Uterus (tissue), 2 donors: ENCODE data around the gene SLC13A3.

Source experiments
- POLR2A ChIP-seq, 2 donors: fragments of 450-650 bp; IDR thresholded peaks; one replicate each; pipeline ENCODE4 v1.6.1; 2016; ENCODE audit warnings: antibody characterized with exemption in 2 of 2, mild to moderate bottlenecking in 1 of 2, moderate library complexity in 1 of 2
- TF ChIP-seq, protein P1 (sequence below), 4 experiments: fragments of 200-600 bp in 2 of 4; fragments of 450-650 bp in 2 of 4; sonication (generic) in 2 of 4; IDR thresholded peaks; one replicate each; pipeline ENCODE4 v1.5.1; 2016 to 2019; ENCODE audit warnings: antibody characterized with exemption in 4 of 4, mild to moderate bottlenecking in 2 of 4, moderate library complexity in 1 of 4

DNA sequence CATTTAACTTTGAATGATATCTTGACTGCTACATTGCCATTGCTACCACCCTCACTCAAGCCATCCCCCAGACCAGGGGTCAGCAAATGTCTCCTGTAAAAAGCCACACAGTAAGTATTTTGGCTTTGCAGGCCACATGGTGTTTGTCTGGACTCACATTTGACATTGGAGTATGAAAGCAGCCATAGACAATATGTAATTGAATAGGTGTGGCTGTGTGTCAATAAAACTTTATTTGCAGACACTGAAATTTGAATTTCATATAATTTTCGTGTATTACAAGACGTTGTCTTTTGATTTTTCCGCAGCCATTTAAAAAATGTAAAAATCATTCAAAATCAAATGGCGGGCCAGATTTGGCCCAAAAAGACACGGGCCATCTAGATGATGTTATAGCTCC is 64.5 kb downstream of the SLC13A3 start:
- TF ChIP-seq, protein P1, sequence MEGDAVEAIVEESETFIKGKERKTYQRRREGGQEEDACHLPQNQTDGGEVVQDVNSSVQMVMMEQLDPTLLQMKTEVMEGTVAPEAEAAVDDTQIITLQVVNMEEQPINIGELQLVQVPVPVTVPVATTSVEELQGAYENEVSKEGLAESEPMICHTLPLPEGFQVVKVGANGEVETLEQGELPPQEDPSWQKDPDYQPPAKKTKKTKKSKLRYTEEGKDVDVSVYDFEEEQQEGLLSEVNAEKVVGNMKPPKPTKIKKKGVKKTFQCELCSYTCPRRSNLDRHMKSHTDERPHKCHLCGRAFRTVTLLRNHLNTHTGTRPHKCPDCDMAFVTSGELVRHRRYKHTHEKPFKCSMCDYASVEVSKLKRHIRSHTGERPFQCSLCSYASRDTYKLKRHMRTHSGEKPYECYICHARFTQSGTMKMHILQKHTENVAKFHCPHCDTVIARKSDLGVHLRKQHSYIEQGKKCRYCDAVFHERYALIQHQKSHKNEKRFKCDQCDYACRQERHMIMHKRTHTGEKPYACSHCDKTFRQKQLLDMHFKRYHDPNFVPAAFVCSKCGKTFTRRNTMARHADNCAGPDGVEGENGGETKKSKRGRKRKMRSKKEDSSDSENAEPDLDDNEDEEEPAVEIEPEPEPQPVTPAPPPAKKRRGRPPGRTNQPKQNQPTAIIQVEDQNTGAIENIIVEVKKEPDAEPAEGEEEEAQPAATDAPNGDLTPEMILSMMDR (IDR thresholded peaks at IDR 0.05) = no peak
- TF ChIP-seq POLR2A (IDR thresholded peaks at IDR 0.05) = no peak
